Adrenal gland (tissue), 5 donors: Measurements from ENCODE around the gene IGF2BP2.

ENCODE experiments used
- POLR2A ChIP-seq, 2 donors: fragments of 450-650 bp; IDR thresholded peaks; one replicate each; pipeline ENCODE4 v1.6.1; 2017; ENCODE audit warnings: antibody characterized with exemption in 2 of 2, mild to moderate bottlenecking in 2 of 2, moderate library complexity in 1 of 2
- TF ChIP-seq, protein P1 (sequence below), 6 experiments: fragments of 450-650 bp in 4 of 6; fragments of 200-600 bp in 2 of 6; sonication (generic) in 1 of 6; IDR thresholded peaks; 1 replicate in 5 of 6; 2 replicates in 1 of 6; pipeline versions ENCODE4 v1.5.1 to v1.8.0; 2016 to 2021; ENCODE audit warnings: antibody characterized with exemption in 6 of 6, mild to moderate bottlenecking in 2 of 6, moderate library complexity in 1 of 6
- donor health status: DM: no; HTN: no; CAD: no.

DNA sequence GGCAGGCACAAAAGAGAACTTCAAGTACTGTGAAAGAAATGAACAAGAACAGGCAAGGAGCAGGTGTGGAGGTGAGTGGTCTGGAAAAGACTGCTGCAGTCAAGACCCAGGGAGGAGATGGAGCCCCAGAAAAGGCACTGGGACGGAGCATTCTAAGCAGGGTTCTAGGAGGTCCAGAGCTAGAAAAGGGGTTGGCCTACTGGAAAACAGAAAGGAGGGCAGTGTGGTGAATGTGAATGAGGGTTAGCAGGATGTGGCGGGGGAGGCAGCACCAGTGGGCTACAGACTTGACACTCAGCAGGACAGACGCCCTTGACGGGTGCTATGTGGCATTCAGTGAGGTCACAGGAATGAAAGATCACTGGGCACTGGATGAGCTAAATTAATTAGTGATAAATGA, 163.1 kb downstream of the IGF2BP2 start:
- TF ChIP-seq, protein P1, sequence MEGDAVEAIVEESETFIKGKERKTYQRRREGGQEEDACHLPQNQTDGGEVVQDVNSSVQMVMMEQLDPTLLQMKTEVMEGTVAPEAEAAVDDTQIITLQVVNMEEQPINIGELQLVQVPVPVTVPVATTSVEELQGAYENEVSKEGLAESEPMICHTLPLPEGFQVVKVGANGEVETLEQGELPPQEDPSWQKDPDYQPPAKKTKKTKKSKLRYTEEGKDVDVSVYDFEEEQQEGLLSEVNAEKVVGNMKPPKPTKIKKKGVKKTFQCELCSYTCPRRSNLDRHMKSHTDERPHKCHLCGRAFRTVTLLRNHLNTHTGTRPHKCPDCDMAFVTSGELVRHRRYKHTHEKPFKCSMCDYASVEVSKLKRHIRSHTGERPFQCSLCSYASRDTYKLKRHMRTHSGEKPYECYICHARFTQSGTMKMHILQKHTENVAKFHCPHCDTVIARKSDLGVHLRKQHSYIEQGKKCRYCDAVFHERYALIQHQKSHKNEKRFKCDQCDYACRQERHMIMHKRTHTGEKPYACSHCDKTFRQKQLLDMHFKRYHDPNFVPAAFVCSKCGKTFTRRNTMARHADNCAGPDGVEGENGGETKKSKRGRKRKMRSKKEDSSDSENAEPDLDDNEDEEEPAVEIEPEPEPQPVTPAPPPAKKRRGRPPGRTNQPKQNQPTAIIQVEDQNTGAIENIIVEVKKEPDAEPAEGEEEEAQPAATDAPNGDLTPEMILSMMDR (IDR thresholded peaks at IDR 0.05), result no peak
- no peak for TF ChIP-seq POLR2A (IDR thresholded peaks at IDR 0.05)
